Measurements from ENCODE around the gene ASB1.

Gene ASB1

GRCh38 chr2:238446371-238446770, 19.6 kb downstream of the ASB1 start:
- DNase-seq: no peak

GRCh38 chr2:238448031-238448955, 21.6 kb downstream of the ASB1 start:
- no peak for DNase-seq

- no peak for DNase-seq
Observed at GRCh38 chr2:238449241-238449640, 22.5 kb downstream of the ASB1 start.

- no peak for DNase-seq
Observed at GRCh38 chr2:238449909-238450417, 23.2 kb downstream of the ASB1 start.

- no peak for DNase-seq
Observed at GRCh38 chr2:238450440-238450861, 23.7 kb downstream of the ASB1 start.

GRCh38 chr2:238453842-238454241, 27.1 kb downstream of the ASB1 start:
- DNase-seq: no peak

- DNase-seq: no peak
Observed at GRCh38 chr2:238456449-238456848, 29.7 kb downstream of the ASB1 start.

- no peak for DNase-seq
Observed at GRCh38 chr2:238456970-238457926, 30.5 kb downstream of the ASB1 start.

- DNase-seq: no peak
Observed at GRCh38 chr2:238457927-238458324, 31.2 kb downstream of the ASB1 start.

- DNase-seq: no peak
Observed at GRCh38 chr2:238458651-238459050, 31.9 kb downstream of the ASB1 start.

- DNase-seq: no peak
Observed at GRCh38 chr2:238459081-238459629, 32.4 kb downstream of the ASB1 start.

GRCh38 chr2:238461051-238461450, 34.3 kb downstream of the ASB1 start:
- no peak for DNase-seq

GRCh38 chr2:238461491-238461890, 34.8 kb downstream of the ASB1 start:
- DNase-seq: no peak

GRCh38 chr2:238461916-238462315, 35.2 kb downstream of the ASB1 start:
- no peak for DNase-seq

GRCh38 chr2:238462782-238463396, 36.2 kb downstream of the ASB1 start:
- DNase-seq: no peak

GRCh38 chr2:238464389-238464788, 37.7 kb downstream of the ASB1 start:
- no peak for DNase-seq

GRCh38 chr2:238465487-238466242, 38.9 kb downstream of the ASB1 start:
- DNase-seq: no peak

- no peak for DNase-seq
Observed at GRCh38 chr2:238466243-238466756, 39.6 kb downstream of the ASB1 start.

- DNase-seq: no peak
Observed at GRCh38 chr2:238467062-238467461, 40.3 kb downstream of the ASB1 start.

- no peak for DNase-seq
Observed at GRCh38 chr2:238467792-238468191, 41.1 kb downstream of the ASB1 start.

GRCh38 chr2:238469155-238469554, 42.4 kb downstream of the ASB1 start:
- DNase-seq: no peak

- DNase-seq: no peak
Observed at GRCh38 chr2:238473014-238473413, 46.3 kb downstream of the ASB1 start.
